CD4-positive, alpha-beta T cell treated with Interleukin-21 for 1 hour (primary cell): ENCODE measurements around the gene ANKH.
"Not testable (repeated sequence)": the region's sequence is repeated elsewhere in the genome, so short reads cannot be mapped to it uniquely, and the experiment has no call there.

Experiments used
- DNase-seq: peaks from one replicate; pipeline ENCODE4 v3.0.0-alpha.2; 2020

The ANKH gene

DNA sequence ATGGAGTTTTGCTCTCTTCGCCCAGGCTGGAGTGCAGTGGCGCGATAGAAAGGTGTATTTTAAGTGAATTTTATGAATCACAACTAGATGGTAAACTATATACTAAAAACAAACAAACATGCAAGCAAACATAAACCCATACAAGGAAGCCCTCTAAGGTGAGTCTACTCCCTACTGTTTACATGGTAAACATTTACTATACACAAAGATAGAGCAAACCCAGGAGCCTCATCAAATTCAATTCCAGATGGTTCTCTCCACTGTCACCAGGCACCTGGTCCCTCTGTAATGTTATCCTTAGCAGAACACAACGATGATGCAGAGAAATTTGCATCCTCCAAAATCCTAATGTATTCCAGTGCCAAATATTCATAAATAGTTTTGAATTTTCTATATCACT lies 17.9 kb downstream of the ANKH start:
- DNase-seq: no peak

DNA sequence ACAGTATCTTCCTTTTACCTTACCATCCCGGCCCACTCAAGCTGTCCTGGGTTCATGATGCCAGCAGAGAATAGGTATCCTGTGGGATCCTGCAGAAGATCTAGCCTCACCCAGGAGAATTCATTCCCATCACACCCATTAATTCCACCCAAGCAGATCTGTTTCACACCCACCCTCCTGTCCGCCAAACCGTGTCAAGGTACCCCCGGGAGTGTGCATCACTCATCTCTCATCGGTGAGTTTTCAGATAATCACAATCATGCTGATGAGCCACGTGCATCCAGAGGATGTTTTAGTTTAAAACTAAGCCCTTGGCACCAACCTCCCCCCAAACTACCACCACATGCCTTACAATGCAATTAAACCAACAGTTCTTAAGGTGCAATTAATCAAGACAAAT lies 18.8 kb downstream of the ANKH start:
- DNase-seq: no peak

DNA sequence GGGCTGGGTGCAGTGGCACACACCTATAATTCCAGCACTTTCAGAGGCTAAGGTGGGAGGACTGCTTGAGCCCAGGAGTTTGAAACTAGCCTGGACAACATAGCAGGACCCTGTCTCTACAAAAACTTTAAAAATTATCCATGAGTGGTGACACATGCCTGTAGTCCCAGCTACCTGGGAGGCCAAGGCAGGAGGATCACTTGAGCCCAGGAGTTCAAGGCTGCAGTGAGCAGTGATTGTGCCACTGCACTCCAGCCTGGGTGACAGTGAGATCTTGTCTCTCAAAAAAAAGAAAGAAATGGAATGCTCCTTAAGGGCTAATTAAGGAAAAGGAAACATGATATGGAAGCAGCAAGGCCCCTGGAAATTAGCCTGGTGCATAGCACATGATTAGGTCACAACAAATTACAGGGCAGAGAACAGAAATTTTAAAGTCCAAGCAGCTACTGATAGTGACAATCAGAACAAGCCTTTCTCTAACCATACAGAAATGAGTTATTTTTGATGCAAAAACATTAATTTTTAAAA lies 19.5 kb downstream of the ANKH start:
- no peak for DNase-seq

DNA sequence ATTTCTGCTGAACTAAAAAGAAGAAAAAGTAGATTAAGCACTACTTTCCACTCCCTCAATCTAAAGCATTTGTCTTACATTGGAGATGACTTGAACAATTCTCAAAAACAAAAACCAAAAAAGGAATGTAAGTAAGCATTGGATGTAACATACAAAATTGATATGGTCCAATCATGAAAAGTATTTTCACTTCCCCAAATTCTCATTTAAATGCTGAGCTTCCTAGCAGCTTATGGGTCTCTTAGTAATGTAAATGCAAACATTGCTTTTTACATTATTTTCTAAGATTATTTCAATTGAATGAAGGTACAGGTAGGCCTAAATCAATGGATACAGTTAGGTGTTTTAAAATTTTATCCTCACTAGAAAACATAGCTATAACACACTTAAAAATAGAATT lies 20.0 kb downstream of the ANKH start:
- no peak for DNase-seq

DNA sequence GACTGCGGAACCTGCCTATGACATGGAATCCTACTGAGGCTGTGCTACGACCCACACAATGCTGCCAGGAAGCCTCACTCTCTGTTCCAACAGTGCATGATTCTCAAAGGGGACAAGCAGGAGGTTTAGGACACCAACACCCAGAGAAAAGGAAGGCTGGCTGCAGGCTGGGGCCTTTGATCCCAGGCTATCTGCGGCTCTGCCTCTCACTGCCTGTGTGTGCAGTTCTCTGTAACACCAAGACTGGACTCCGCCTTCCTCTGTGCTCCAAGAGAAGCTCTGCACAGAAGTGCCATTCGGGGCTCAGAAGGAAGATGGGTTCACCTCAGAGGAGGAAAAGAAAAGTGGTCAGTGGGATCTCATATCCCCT lies 20.5 kb downstream of the ANKH start:
- DNase-seq: no peak

DNA sequence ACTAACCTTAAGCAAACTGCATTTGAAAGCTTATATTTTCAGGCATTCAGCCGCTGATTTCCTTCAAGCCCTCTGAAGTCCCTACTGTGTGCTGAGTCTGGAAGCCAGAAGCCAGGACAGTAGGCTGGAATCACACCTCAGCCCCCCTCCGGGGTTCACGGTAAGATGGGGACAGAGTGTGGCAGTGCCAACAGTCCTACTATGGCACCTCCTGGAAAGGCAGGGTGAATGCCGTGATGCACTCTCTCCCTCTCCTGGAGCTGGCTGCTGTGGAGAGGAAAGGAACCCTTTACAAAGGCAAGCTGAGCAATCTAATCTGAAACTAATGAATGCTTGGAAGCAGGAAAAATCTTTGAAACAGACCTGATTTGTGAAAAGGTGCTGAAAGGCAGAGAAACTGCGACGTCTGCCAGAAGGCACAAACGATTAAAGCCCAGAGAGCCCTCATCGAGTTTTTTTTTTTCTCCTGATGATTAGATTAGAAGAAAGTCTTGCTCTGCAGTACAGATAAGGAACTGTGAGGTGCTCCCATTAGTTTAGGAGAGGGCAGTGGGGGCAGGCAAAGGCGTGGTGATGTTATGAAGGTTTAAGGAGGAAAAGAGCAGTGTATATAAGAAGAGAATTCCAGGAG lies 21.0 kb downstream of the ANKH start:
- DNase-seq: no peak

DNA sequence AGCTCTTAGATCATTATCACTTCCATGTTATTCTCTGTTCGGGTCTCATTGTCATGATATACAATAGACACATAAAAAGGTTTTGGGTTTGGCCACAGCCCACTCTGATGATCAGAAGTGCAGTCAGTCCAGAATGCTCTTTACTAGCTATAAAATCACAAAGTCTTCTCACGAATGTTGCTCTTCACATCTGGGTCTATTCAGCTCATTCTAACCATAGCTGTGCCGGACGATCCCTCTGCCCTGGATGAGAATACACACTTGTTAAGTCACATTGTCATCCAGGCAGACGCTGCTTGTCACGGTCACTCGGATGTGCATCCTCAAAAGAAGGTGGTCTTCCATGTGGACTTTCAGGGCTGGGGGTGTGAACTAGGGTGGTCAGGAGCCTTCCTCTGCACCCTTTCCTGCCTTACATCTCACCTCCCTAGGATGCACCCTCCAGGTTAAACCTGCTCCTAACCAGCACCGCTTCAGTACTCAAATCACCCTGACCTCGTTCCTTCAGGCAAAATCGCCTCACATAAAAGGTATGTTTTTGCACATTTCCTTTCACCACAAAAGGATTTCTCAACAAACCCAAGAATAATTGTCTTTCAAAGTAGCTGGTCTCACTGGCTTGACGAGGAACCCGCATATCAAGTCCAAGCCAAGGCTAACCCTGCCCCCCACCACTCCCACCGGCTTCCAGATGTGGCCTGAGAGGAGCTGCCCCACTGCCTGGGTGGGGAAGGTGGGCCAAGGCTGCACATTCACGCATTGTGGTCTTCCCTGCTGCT lies 21.9 kb downstream of the ANKH start:
- no peak for DNase-seq

DNA sequence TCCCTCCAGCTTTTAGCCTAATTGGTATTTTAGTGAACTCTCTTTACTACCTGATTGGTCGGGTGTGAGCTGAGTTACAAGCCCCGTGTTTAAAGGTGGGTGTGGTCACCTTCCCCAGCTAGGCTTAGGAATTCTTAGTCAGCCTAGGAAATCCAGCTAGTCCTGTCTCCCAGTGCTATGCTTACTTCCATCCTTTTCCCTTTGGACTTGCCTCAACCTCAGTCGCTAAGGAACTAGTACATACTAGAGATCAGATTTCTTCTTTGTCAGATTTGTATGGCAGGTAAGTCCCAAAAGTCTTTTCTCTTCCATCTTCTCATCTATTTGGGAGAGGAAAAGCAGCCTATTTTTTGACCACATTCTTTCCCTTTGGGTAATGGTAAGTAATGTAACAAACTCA lies 22.6 kb downstream of the ANKH start:
- not testable (repeated sequence) for DNase-seq

DNA sequence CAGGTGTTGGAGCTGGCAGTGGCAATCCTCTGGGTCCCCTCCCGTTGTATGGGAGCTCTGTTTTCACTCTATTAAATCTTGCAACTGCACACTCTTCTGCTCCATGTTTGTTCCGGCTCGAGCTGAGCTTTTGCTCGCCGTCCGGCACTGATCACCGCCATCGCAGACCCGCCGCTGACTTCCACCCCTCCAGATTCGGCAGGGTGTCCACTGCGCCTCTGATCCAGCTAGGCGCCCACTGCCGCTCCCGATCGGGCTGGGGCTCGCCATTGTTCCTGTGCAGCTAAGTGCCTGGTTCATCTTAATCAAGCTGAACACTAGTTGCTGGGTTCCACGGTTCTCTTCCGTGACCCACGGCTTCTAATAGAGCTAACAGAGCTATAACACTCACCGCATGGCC lies 23.2 kb downstream of the ANKH start:
- no peak for DNase-seq

DNA sequence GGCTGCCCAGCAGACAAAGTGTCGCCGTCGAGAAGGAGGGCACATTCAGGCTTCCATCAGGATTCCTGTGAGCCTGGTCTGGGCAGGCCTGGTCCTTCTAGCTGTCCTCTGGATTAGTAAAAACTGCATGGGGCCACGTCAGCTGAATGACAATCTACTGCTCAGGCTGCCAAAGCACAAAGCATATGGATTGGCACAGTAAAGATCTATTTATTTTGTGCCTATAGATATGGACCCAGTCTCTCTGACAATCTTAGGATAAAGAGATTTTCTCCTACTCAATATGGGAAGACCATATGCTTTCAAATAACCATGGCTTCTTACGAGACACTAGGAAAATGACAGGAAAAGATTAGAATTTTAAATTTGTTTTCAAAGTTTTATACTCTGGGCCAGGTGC lies 24.1 kb downstream of the ANKH start:
- no peak for DNase-seq

DNA sequence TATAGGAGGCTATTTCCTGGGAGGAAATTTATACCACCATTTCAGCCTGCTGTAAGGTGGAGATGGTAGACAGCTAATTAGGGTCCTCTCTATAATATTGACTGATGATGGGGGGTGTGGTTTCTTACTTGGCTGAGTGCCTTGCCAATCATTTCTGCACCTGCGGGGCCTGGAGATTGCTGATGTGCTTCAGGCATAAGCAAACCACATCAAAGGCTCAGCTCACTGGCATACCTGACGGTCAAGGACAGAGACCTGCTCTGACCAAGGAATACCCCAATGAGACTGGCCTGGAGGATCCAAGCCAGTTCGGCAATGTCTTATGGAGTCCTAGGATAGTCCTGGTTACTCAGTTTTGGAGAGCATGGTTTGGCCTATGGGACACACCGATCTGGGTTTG lies 29.5 kb downstream of the ANKH start:
- no peak for DNase-seq

DNA sequence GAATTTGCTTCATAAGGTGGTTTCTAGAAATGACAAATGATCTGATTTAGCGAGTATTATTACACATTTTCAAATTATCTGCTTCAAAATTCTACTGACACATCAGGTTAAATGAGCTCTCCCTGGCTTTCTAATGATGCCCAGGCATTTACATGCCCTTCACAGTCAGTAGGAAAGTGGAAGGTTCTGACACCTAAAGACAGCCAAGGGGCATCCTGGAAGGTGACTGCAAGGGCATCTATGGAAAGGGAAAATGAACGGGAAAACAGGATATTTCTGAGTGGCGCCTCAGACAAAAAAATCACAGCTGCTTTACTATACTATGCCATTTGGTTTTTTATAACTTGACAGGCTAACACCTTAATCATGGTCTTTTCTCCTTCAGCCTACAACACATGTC lies 31.0 kb downstream of the ANKH start:
- DNase-seq: no peak

DNA sequence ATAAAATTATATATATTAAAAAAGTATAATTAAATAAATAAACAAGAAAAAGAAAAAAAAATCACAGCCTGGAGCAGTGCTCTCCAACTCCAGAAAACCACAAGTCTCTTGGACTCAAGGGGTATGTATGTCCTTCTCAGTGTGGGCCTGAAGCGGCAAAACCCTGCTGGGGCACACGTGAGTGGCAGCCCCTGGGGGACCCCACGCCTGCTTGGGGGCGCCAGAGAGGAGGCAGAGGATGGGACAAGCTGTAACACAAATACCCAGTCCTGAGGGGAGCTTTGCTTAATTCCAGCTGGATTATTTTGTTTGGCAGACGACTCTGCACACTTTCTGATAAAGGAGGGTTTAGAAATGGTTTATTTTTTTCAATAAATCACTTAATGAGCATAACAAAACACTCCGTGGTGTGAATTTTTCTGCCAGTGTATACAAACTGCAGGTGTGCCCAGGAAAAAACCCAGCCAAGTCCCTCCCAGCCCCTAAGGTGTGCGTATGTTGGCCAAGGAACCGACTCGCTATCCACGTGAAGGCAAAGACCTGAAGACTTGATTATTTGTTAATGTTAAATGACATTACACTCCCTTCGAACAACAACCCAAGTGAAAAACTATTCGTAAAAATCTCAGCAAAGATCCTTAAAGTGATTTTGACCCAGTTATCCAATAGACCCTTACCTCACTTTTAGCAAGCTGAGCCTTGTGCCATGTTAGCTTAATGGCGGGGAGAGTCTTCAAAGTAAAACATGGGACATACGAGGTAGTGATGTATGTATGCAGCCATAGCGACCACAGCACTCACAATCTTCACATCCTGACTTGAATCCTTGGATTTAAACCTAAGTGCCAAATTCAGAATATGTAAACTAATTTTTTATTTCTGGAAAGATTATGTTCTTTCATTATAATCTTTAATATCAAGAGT lies 32.9 kb downstream of the ANKH start:
- no peak for DNase-seq

DNA sequence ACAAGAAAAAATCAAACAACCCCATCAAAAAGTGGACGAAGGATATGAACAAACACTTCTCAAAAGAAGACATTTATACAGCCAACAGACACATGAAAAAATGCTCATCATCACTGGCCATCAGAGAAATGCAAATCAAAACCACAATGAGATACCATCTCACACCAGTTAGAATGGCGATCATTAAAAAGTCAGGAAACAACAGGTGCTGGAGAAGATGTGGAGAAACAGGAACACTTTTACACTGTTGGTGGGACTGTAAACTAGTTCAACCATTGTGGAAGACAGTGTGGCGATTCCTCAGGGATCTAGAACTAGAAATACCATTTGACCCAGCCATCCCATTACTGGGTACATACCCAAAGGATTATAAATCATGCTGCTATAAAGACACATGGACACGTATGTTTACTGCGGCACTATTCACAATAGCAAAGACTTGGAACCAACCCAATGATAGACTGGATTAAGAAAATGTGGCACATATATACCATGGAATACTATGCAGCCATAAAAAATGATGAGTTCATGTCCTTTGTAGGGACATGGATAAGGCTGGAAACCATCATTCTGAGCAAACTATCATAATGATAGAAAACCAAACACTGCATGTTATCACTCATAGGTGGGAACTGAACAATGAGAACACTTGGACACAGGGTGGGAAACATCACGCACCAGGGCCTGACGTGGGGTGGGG lies 34.0 kb downstream of the ANKH start:
- not testable (repeated sequence) for DNase-seq

DNA sequence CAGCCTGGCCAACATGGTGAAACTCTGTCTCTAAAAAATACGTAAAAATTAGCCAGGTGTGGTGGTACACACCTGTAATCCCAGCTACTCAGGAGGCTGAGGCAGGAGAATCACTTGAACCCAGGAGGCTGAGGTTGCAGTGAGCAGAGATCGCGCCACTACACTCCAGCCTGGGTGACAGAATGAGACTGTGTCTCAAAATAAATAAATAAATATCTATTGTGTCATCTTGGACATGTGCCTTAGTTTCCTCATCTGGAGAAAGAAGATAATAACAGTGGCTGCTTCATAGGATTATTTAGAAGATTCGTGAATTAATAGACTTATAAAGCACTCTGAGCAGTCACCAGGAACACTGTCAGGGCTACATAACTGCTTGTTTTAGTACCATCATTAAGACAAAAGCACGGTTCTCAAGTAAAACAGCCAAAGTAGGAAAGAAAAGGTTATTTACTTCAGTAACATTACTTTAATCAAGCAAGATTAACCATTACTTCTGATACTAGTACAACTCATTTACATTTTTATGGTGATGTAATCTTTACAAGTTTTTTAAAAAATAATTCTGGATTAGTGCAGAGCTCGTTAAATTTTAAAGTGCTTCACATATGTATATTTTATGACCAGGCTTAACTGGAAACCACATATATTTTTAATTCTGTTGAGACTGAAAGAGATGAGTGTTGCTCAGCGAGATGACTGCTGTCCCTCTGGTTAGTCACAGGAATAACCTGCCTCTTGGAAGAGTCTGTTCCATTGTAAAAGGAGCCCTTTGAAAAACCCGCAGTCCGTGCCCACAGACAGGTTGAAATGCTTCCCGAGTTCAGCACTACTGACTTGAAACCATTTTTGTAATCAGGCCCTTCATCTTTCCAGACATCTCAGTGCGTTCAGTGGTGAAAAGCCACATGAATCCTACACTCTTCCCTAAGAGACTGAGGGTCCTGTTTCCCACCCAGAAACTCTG lies 36.7 kb downstream of the ANKH start:
- no peak for DNase-seq

DNA sequence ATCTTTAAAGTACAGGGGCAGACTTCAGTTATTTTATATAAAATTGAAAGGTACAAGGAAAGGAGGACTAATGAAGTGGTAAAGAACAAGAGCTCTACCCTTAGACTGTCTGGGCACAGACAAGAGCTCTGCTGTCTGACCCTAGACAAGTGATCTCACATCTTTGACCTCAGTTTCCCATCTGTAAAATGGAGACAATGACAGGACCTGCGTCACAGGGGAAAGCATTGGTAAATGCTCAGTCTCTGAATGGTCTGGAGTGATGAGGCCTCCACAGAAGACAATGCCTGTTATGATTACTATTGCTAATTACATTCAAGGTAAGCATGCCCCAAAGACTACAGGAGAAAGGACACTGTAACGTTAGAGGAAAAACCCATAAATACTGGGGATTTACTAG lies 37.5 kb downstream of the ANKH start:
- no peak for DNase-seq

DNA sequence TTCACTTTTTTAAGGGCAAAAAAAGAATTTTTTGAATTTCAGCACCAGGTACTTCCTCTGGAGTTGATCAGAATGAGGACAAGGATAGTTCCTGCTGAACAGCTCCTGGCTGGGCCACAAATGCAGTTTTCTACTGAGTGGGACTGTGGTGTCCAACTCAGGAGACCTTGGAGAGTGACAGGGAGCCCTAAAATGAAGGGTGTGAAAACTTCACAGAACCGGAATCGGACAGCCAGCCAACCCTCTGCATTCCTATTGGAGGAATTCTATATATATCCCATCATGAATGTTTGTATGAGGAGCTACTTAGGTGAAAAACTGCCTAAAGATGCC lies 40.6 kb downstream of the ANKH start:
- DNase-seq: no peak

DNA sequence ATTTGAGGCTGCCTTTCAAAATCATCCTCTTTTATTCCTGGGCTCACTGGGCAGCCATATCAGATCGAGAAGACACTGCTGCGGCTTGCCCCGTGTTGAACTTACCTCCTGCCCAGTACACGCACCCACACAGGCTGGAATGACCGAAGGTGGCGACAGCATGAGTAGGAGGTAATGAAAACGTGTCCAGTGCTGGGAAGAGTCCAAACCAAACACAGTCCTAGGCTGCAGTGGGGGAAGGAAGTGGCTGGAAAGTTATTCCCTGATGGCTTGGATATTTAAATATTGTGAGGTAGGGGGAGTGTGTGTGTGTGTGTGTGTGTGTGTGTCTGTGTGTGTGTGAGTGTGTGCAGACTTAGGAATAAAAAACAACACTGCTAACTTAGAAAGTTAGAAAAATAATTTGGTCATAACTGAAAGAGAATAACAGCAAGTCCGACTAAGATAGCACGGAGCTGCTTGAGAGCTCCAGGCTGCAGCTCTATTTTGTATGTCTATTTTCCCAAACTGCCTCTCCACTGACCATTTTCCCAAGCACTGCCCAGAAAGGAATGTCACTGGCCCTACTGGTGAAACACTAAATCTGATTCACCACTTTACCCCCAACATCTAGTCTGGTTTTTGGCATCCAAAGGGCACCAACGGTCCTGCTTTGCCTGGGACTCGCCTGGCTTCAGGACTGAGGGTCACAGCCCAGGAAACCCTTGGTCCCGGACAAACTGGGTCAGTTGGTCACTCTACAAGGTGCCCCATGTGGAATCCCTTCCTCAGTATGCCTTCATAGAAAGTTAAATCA lies 41.2 kb downstream of the ANKH start:
- no peak for DNase-seq

DNA sequence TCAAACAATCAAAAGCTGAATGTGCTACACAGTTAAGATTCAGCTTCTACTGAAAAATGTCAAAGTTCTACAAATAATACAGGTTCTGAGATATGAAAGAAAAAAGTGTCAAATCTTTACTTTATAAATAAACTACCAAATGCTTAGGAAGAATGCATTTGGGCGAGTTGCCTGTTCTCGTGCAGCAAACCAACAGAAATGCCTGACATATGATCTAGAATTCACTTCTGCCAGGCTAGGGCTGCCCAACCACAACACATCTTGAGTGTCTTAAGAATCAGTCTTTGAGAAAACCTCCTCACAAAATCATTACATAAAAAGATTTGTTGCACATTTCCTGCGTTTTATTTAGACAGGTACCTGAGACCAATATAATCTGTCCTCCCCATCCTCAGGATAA lies 42.2 kb downstream of the ANKH start:
- no peak for DNase-seq

DNA sequence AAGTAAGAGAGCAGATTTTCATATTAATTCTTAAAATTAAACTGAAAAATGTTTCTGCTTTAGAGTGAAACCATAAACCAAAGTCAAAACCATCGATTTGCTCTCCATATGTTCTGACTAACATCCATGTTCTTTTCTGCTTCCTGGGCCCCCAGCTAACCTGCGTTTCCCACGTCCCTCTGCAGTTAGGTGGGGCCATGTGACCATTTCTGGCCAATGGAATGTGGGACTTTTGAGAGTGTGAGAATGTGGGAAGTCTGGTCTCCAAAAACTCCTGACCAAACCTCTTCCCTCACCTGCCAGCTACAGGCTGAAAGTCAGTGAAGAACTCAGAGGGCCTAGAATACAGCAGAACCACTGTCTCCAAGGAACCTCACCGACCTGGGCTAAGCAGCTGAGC lies 44.9 kb downstream of the ANKH start:
- DNase-seq: no peak

DNA sequence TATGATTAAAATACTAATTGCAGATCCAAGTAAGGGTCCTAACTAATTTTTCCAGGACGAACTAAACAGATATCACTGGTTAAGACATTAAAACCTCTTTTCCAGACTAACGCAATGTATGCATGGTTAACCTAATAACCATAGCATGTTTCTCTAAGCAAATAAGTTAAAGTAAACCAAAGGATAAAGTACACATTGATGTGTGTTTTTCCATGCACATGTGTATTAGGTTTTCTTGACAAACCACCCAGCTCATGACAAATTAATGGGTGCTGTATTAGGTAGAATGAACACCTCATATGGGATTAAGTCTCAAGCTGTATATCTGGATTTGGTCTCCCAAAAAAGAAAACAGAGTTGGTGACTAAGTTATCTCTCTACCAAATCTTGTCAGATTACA lies 45.6 kb downstream of the ANKH start:
- DNase-seq: no peak
